Hepatocyte (in vitro differentiated cells): ENCODE results near the gene LDLRAD2.

ENCODE experiments used
- EZH2phosphoT487 ChIP-seq: fragments of 200-600 bp; sonication (generic); IDR thresholded peaks from one replicate; pipeline ENCODE4 v1.6.1; 2018; ENCODE audit warnings: antibody characterized with exemption, mild to moderate bottlenecking, low read depth, moderate library complexity; ENCODE audit not compliant: unreplicated experiment, severe bottlenecking
- TF ChIP-seq, protein P1 (sequence below): fragments of 200-600 bp; sonication (generic); IDR thresholded peaks from 2 replicates; pipeline ENCODE4 v1.5.1; 2016; ENCODE audit warnings: antibody characterized with exemption, mild to moderate bottlenecking; ENCODE audit not compliant: poor library complexity

GRCh38 chr1:21778405-21778727, 33.7 kb upstream of the LDLRAD2 start:
- no peak for TF ChIP-seq EZH2phosphoT487
- TF ChIP-seq, protein P1, sequence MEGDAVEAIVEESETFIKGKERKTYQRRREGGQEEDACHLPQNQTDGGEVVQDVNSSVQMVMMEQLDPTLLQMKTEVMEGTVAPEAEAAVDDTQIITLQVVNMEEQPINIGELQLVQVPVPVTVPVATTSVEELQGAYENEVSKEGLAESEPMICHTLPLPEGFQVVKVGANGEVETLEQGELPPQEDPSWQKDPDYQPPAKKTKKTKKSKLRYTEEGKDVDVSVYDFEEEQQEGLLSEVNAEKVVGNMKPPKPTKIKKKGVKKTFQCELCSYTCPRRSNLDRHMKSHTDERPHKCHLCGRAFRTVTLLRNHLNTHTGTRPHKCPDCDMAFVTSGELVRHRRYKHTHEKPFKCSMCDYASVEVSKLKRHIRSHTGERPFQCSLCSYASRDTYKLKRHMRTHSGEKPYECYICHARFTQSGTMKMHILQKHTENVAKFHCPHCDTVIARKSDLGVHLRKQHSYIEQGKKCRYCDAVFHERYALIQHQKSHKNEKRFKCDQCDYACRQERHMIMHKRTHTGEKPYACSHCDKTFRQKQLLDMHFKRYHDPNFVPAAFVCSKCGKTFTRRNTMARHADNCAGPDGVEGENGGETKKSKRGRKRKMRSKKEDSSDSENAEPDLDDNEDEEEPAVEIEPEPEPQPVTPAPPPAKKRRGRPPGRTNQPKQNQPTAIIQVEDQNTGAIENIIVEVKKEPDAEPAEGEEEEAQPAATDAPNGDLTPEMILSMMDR = no peak
